Parathyroid adenoma (tissue), 2 donors: ENCODE measurements around the gene DNAH10.

Experiments
- H2AFZ ChIP-seq: fragments of 300-600 bp; sonication (generic); one replicate; pipeline ENCODE4 v1.7.0; 2017; ENCODE audit warnings: antibody characterized with exemption, mild to moderate bottlenecking
- H3K27ac ChIP-seq: fragments of 300-600 bp; sonication (generic); one replicate; pipeline ENCODE4 v1.7.0; 2017
- H3K27me3 ChIP-seq: fragments of 300-600 bp; sonication (generic); one replicate; pipeline ENCODE4 v1.7.0; 2017; ENCODE audit warnings: low read length; ENCODE audit not compliant: control insufficient read depth, insufficient read depth
- H3K36me3 ChIP-seq: fragments of 300-600 bp; sonication (generic); one replicate; pipeline ENCODE4 v1.7.0; 2017; ENCODE audit warnings: low read length; ENCODE audit not compliant: control insufficient read depth, insufficient read depth
- H3K4me1 ChIP-seq: fragments of 300-600 bp; sonication (generic); one replicate; pipeline ENCODE4 v1.7.0; 2017; ENCODE audit warnings: control low read depth
- H3K4me2 ChIP-seq: fragments of 300-600 bp; sonication (generic); one replicate; pipeline ENCODE4 v1.7.0; 2017; ENCODE audit warnings: low read length
- H3K4me3 ChIP-seq: fragments of 300-600 bp; sonication (generic); one replicate; pipeline ENCODE4 v1.7.0; 2017; ENCODE audit warnings: low read depth, low read length
- H3K79me2 ChIP-seq: fragments of 300-600 bp; sonication (generic); one replicate; pipeline ENCODE4 v1.7.0; 2017; ENCODE audit warnings: control low read depth
- H3K9ac ChIP-seq: fragments of 300-600 bp; sonication (generic); one replicate; pipeline ENCODE4 v1.7.0; 2017; ENCODE audit warnings: mild to moderate bottlenecking
- H3K9me3 ChIP-seq: fragments of 300-600 bp; sonication (generic); one replicate; pipeline ENCODE4 v1.7.0; 2017; ENCODE audit warnings: low read length; ENCODE audit not compliant: control insufficient read depth
- TF ChIP-seq, protein P1 (sequence below): fragments of 300-600 bp; sonication (generic); IDR thresholded peaks from one replicate; pipeline ENCODE4 v1.7.0; 2017; ENCODE audit warnings: antibody characterized with exemption, mild to moderate bottlenecking
- donor health status: primary hyperparathyroidism.

Gene DNAH10

DNA sequence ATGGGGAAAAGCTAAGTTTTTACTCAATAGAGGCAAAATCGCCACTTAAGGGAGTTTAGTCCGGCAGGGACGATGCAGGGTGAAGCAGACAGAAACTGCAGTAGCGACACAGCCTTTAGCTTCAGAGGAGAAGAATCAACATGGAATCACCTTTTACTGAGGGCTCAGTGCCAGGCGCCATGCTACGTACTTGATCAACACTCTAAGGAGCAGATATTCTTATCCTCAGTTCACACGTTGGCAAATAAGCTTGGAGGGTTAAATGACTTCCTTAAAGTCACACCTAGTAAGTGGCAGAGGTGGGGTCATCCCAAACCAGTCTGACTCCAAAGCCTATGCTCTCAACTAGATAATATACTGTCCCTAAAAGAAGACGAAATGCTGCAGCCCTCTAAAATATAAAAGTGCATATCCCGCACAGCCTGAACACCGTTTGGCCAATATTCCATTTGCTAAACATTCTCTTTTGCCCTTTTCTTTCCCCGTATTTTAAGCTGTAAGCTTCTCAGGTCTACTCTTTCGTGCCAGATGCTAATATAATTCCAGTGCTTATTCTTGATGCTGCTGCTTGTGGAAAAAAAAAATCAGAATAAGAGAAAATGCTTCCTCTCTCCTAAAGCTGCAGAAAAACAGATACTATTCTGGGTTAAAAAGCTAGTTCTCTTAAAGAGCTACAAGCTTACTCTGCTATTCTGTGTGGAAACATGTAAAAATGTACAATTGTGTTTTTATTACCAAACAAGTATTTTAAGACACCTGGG lies 199.7 kb downstream of the DNAH10 start:
- no peak overlapping the region for H3K9ac ChIP-seq

GRCh38 chr12:123962513-123962912 lies 200.4 kb downstream of the DNAH10 start:
- peaks cover 8% of the 10 kb centered on the region for H3K4me1 ChIP-seq
- TF ChIP-seq, protein P1, sequence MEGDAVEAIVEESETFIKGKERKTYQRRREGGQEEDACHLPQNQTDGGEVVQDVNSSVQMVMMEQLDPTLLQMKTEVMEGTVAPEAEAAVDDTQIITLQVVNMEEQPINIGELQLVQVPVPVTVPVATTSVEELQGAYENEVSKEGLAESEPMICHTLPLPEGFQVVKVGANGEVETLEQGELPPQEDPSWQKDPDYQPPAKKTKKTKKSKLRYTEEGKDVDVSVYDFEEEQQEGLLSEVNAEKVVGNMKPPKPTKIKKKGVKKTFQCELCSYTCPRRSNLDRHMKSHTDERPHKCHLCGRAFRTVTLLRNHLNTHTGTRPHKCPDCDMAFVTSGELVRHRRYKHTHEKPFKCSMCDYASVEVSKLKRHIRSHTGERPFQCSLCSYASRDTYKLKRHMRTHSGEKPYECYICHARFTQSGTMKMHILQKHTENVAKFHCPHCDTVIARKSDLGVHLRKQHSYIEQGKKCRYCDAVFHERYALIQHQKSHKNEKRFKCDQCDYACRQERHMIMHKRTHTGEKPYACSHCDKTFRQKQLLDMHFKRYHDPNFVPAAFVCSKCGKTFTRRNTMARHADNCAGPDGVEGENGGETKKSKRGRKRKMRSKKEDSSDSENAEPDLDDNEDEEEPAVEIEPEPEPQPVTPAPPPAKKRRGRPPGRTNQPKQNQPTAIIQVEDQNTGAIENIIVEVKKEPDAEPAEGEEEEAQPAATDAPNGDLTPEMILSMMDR, result no peak
- peaks cover 32% of the 10 kb centered on the region for H3K79me2 ChIP-seq

More for the DNA sequence above, 199.7 kb downstream of the DNAH10 start:
- H3K27ac ChIP-seq, result no peak overlapping the region
- H3K9me3 ChIP-seq, result no peaks in the 10 kb centered on the region
- peaks cover 32% of the 10 kb centered on the region for H3K79me2 ChIP-seq
- H3K27me3 ChIP-seq, result no peaks in the 10 kb centered on the region
- peaks cover 8% of the 10 kb centered on the region for H3K4me1 ChIP-seq
- no peaks in the 10 kb centered on the region for H3K36me3 ChIP-seq
- no peak overlapping the region for H3K4me2 ChIP-seq
- H3K4me3 ChIP-seq, result no peak overlapping the region
- H2AFZ ChIP-seq, result no peak overlapping the region
- TF ChIP-seq, protein P1, result no peak

DNA sequence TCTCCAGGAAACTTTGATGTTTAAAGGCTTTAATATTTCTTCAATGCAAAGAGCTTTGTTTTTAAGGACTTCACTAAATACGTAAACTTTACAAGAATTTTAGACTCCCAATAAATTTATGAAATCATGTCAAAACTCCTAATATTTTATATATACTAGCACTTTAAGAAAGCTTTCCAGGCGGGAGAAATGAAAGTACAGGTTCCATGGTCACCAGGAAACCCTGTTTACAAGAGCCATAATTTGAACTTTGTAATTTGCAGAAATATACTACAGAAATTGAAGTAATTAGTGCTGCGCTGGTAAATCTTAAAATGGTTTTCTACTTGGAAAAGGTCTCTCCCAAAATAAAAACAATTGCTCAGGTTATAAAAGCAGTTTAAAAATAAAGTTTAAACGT lies 201.7 kb downstream of the DNAH10 start:
- TF ChIP-seq, protein P1, result no peak
- Histone ChIP-seq H3K9ac (no peak overlapping the region), H3K4me3 (no peak overlapping the region), H3K9me3 (no peaks in the 10 kb centered on the region), H3K79me2 (peaks cover 35% of the 10 kb centered on the region), H2AFZ (no peak overlapping the region), H3K4me2 (no peak overlapping the region), H3K4me1 (peaks cover 9% of the 10 kb centered on the region), H3K27ac (no peak overlapping the region), H3K36me3 (no peaks in the 10 kb centered on the region), H3K27me3 (no peaks in the 10 kb centered on the region)

More at GRCh38 chr12:123962513-123962912, 200.4 kb downstream of the DNAH10 start:
- no peak overlapping the region for H3K4me3 ChIP-seq
- no peaks in the 10 kb centered on the region for H3K36me3 ChIP-seq
- no peaks in the 10 kb centered on the region for H3K9me3 ChIP-seq
- H2AFZ ChIP-seq, result no peak overlapping the region
- H3K27me3 ChIP-seq, result no peaks in the 10 kb centered on the region
- H3K27ac ChIP-seq, result no peak overlapping the region
- no peak overlapping the region for H3K4me2 ChIP-seq
- no peak overlapping the region for H3K9ac ChIP-seq

DNA sequence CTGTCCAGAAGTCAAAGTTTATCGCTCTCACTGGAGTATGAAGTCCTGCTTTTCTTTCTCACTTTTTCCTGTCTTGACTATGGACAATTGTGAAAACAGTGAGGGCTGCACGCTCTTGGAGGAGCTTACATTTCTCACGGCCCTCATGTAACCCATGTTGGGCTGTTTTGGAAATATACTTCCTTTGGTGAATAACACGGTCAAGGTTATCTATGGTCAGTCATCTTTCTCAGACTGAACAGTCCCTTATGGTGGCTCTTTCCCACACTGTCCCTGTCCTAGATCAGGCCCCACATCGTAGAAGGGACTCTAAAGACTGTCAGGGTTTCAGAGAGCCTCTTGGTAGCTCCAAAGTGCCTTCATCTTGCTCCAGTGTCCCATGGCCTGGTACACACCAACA lies 203.3 kb downstream of the DNAH10 start:
- H3K27ac ChIP-seq, result peak overlapping the region; percentile 6
- no peak overlapping the region for H3K9ac ChIP-seq
- H3K4me1 ChIP-seq, result peaks cover 18% of the 10 kb centered on the region
- no peak overlapping the region for H2AFZ ChIP-seq
- H3K9me3 ChIP-seq, result no peaks in the 10 kb centered on the region
- H3K4me2 ChIP-seq, result no peak overlapping the region
- peaks cover 21% of the 10 kb centered on the region for H3K79me2 ChIP-seq
- no peaks in the 10 kb centered on the region for H3K36me3 ChIP-seq
- H3K4me3 ChIP-seq, result no peak overlapping the region
- H3K27me3 ChIP-seq, result no peaks in the 10 kb centered on the region
- TF ChIP-seq, protein P1, result no peak

DNA sequence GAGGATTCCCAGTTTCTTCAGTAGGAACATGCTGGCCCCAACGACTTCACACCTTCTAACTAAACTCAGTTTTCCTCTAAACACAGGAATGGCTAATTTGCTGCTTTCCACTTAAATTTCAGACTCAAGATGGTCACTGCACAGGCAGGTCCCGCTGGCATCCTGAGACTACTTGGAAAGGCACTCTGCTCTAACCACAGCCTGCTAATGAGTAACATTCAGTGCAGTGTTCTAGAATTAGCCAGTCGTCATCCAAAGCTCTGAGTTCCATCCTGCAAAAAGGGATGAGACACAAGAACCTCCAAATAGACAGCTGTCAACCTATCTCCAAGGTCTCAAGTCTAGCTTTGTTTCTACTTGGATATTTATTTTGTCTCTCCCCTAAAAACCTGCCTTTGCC lies 204.5 kb downstream of the DNAH10 start:
- Histone ChIP-seq H3K4me2 (no peak overlapping the region), H3K27me3 (no peaks in the 10 kb centered on the region), H3K9me3 (no peaks in the 10 kb centered on the region), H3K36me3 (no peaks in the 10 kb centered on the region), H3K79me2 (peaks cover 14% of the 10 kb centered on the region), H3K4me1 (peaks cover 18% of the 10 kb centered on the region), H3K4me3 (no peak overlapping the region), H3K9ac (no peak overlapping the region), H2AFZ (no peak overlapping the region), H3K27ac (no peak overlapping the region)
- TF ChIP-seq, protein P1, result no peak
